ENCODE data around the gene POU6F2.

GRCh38 chr7:39181398-39181797 lies 203.7 kb downstream of the POU6F2 start:
- TF ChIP-seq POLR2AphosphoS5 (IDR thresholded peaks at IDR 0.05; ENCODE audit: low read depth, low read length), result no peak
- no peak for TF ChIP-seq CTCF (IDR thresholded peaks at IDR 0.05)
